ENCODE measurements around the gene TOM1L2.

The TOM1L2 gene

GRCh38 chr17:17846003-17846402 lies 126.2 kb downstream of the TOM1L2 start:
- no peak for DNase-seq (ENCODE audit: low read depth in 2 of 2)
- no peak overlapping the region for H3K4me3 ChIP-seq (replicated peaks in 1 of 2; ENCODE audit: low read depth in 2 of 2, low read length in 2 of 2)
- no peak for TF ChIP-seq CTCF (IDR thresholded peaks at IDR 0.05; ENCODE audit: low read depth, low read length)

GRCh38 chr17:17845046-17845775 lies 127.0 kb downstream of the TOM1L2 start:
- H3K4me3 ChIP-seq (replicated peaks in 1 of 2; ENCODE audit: low read depth in 2 of 2, low read length in 2 of 2) = no peak overlapping the region
- no peak for TF ChIP-seq CTCF (IDR thresholded peaks at IDR 0.05; ENCODE audit: low read depth, low read length)
- DNase-seq (ENCODE audit: low read depth in 2 of 2) = no peak

- no peak for TF ChIP-seq CTCF (IDR thresholded peaks at IDR 0.05; ENCODE audit: low read depth, low read length)
- DNase-seq (ENCODE audit: low read depth in 2 of 2) = no peak
- H3K4me3 ChIP-seq (replicated peaks in 1 of 2; ENCODE audit: low read depth in 2 of 2, low read length in 2 of 2) = no peak overlapping the region
Measured at GRCh38 chr17:17844500-17844899, 127.7 kb downstream of the TOM1L2 start.

GRCh38 chr17:17844079-17844478 lies 128.1 kb downstream of the TOM1L2 start:
- no peak overlapping the region for H3K4me3 ChIP-seq (replicated peaks in 1 of 2; ENCODE audit: low read depth in 2 of 2, low read length in 2 of 2)
- no peak for TF ChIP-seq CTCF (IDR thresholded peaks at IDR 0.05; ENCODE audit: low read depth, low read length)
- DNase-seq (ENCODE audit: low read depth in 2 of 2) = no peak

- H3K4me3 ChIP-seq (replicated peaks in 1 of 2; ENCODE audit: low read depth in 2 of 2, low read length in 2 of 2) = no peak overlapping the region
- no peak for TF ChIP-seq CTCF (IDR thresholded peaks at IDR 0.05; ENCODE audit: low read depth, low read length)
- DNase-seq (ENCODE audit: low read depth in 2 of 2) = no peak
Measured at GRCh38 chr17:17843096-17843495, 129.1 kb downstream of the TOM1L2 start.

- TF ChIP-seq CTCF (IDR thresholded peaks at IDR 0.05; ENCODE audit: low read depth, low read length) = no peak
- DNase-seq (ENCODE audit: low read depth in 2 of 2) = no peak
- H3K4me3 ChIP-seq (replicated peaks in 1 of 2; ENCODE audit: low read depth in 2 of 2, low read length in 2 of 2) = no peak overlapping the region
Measured at GRCh38 chr17:17842111-17842876, 129.9 kb downstream of the TOM1L2 start.

All from cardiac fibroblast (primary cell).